ENCODE data around the gene VAT1L. TPM values are rescaled to one million over a fixed set of nuclear protein-coding genes. Genes with fewer than 3 reads are reported as not detected.

VAT1L gene
- total and polyA plus RNA-seq, 10 donors: 0.02 to 0.23 (median 0.10) TPM; not detected in 4

DNA sequence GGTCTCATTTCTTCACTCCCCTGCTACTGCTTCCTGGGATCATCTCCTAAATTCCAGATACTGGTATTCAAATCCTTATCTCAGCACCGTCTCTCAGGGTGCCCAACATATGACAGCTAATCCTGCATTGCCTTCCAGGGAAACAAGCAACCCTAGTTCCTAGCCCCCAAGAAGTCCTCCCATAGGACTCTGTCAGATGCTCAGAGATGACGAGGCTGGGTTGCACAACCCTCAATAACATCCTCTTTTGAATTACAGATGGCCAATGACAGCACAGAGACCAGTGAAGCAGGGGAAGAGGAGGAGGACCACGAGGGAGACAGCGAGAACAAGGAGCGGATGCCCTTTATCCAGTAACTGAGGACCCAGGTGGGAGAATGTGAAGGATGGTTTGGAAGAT is 189.0 kb downstream of the VAT1L start:
- Histone ChIP-seq H3K36me3 (no peaks in the 10 kb centered on the region), H3K4me3 (no peak overlapping the region), H3K27ac (no peak overlapping the region), H3K9me3 (no peaks in the 10 kb centered on the region), H3K27me3 (replicated peaks in 1 of 7) (peaks cover 0 to 29% (median 0%) of the 10 kb centered on the region in 7 donors), H3K4me1 (no peaks in the 10 kb centered on the region)
- 53 to 68% (median 57%) methylated on average over 5 of the region's 5 CpGs for WGBS, 5 donors
- intact Hi-C loops (cut with DNase I; ENCODE audit: low total_unique reads): no loop called here
- TF ChIP-seq POLR2AphosphoS5 (IDR thresholded peaks at IDR 0.05) (no peak), POLR2A (IDR thresholded peaks at IDR 0.05) (no peak)
- TF ChIP-seq, protein P1, sequence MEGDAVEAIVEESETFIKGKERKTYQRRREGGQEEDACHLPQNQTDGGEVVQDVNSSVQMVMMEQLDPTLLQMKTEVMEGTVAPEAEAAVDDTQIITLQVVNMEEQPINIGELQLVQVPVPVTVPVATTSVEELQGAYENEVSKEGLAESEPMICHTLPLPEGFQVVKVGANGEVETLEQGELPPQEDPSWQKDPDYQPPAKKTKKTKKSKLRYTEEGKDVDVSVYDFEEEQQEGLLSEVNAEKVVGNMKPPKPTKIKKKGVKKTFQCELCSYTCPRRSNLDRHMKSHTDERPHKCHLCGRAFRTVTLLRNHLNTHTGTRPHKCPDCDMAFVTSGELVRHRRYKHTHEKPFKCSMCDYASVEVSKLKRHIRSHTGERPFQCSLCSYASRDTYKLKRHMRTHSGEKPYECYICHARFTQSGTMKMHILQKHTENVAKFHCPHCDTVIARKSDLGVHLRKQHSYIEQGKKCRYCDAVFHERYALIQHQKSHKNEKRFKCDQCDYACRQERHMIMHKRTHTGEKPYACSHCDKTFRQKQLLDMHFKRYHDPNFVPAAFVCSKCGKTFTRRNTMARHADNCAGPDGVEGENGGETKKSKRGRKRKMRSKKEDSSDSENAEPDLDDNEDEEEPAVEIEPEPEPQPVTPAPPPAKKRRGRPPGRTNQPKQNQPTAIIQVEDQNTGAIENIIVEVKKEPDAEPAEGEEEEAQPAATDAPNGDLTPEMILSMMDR (IDR thresholded peaks at IDR 0.05 in 8 of 11, conservative IDR thresholded peaks at IDR 0.05 in 3 of 11): no peak
- DNase-seq: no peak

DNA sequence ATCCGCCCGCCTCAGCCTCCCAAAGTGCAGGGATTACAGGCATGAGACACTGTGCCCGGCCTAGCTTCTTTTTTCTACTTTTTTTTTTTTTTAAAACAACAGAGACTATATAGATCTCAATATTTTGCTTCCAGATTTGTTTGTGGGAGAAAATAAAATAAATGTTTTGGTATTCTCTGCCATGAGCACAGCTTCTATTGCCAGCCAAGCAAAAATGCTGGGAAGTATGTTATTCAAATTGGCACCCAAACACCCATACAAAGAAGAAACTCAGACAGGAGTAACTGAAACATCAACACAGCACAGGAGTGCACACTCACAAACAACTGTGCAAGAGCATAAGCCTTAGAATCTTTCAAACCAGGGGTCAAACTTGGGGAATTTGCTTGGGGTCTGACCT is 196.7 kb downstream of the VAT1L start:
- Histone ChIP-seq H3K4me3 (no peak overlapping the region), H3K36me3 (no peaks in the 10 kb centered on the region), H3K27me3 (replicated peaks in 1 of 7) (peaks cover 0 to 6% (median 0%) of the 10 kb centered on the region in 7 donors), H3K27ac (no peak overlapping the region), H3K4me1 (no peaks in the 10 kb centered on the region), H3K9me3 (no peaks in the 10 kb centered on the region)
- intact Hi-C loops (cut with DNase I; ENCODE audit: low total_unique reads): no loop called here
- 83 to 94% (median 88%) methylated on average over 3 of the region's 3 CpGs for WGBS, 5 donors
- TF ChIP-seq POLR2AphosphoS5 (IDR thresholded peaks at IDR 0.05) (no peak), POLR2A (IDR thresholded peaks at IDR 0.05) (no peak)
- TF ChIP-seq, protein P1 (IDR thresholded peaks at IDR 0.05 in 8 of 11, conservative IDR thresholded peaks at IDR 0.05 in 3 of 11): no peak
- DNase-seq: no peak

DNA sequence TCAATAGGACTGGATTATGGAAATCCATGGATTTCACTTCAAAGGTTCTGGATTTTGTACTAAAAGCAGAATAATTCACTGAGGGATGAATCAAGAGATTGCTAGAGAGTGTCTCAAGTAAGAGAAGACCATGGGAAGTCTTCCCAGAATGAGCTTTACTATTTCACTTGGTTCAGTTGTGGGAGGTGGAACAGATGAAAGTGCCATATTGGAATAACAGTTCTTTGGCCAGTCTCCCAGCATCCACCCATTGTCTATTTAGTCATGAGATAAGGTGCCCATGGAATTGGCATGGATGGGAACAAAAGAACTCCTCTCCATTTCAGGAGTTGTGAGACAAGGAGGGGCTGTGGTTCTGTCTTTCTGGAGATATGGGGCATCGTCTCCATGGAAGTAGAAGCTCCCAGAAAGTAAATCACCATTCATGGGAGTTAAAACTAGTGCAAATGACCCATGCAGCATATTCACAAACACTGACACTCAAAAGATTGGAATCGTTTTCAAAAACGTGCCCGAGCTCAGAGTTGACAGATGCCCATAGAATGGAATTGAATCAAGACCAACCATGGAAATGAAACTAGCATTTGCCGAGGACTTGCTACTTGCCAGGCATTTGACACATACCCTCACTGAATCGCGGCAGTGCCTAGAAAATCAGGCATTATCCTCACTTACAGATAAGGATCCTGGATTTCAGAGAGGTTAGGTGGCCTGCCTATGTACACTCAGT is 197.8 kb downstream of the VAT1L start:
- DNase-seq: no peak
- peaks cover 0 to 6% (median 0%) of the 10 kb centered on the region in 7 donors for H3K27me3 ChIP-seq (replicated peaks in 1 of 7)
- no peak for TF ChIP-seq POLR2AphosphoS5 (IDR thresholded peaks at IDR 0.05)
- TF ChIP-seq POLR2A (IDR thresholded peaks at IDR 0.05): no peak
- TF ChIP-seq, protein P1 (IDR thresholded peaks at IDR 0.05 in 8 of 11, conservative IDR thresholded peaks at IDR 0.05 in 3 of 11): no peak
- intact Hi-C loops (cut with DNase I; ENCODE audit: low total_unique reads): no loop called here
- H3K4me1 ChIP-seq: no peaks in the 10 kb centered on the region
- 88 to 95% (median 91%) methylated on average over 7 of the region's 7 CpGs for WGBS, 5 donors
- no peaks in the 10 kb centered on the region for H3K9me3 ChIP-seq
- H3K27ac ChIP-seq: no peak overlapping the region
- no peak overlapping the region for H3K4me3 ChIP-seq
- H3K36me3 ChIP-seq: no peaks in the 10 kb centered on the region

DNA sequence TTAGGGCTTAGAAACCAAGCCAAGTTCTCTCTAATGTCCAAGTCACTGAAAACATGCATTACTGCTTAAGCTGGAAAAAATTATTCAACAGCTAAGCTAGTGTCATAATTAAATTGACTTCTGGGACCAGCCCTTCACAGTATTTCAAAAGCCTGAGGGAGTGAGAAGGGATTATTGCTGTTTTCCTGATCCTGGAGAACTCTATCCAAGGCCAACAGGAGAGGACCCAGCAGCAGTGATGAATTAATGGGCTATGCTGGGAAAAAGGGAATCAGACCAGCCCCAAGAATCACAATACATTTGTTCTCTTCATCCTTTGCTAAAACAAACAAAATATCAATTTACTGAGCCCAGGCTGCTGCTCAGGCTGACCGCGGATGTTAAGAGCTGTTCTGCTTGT is 199.4 kb downstream of the VAT1L start:
- H3K4me1 ChIP-seq: no peaks in the 10 kb centered on the region
- WGBS, 5 donors: 84 to 97% (median 89%) methylated on average over 2 of the region's 2 CpGs
- TF ChIP-seq POLR2A (IDR thresholded peaks at IDR 0.05): no peak
- DNase-seq: no peak
- no peaks in the 10 kb centered on the region for H3K9me3 ChIP-seq
- H3K36me3 ChIP-seq: no peaks in the 10 kb centered on the region
- intact Hi-C loops (cut with DNase I; ENCODE audit: low total_unique reads): no loop called here
- H3K4me3 ChIP-seq: no peak overlapping the region
- no peak overlapping the region for H3K27ac ChIP-seq
- peaks cover 0 to 11% (median 0%) of the 10 kb centered on the region in 7 donors for H3K27me3 ChIP-seq (replicated peaks in 1 of 7)

Measured in spleen (tissue), 11 donors.